ENCODE results near the gene NDUFA8.

GRCh38 chr9:122122903-122123632 is 36.5 kb downstream of the NDUFA8 start:
- TF ChIP-seq RAD21 (IDR thresholded peaks at IDR 0.05; ENCODE audit: low read length) (peak; percentile 81), CTCF (IDR thresholded peaks at IDR 0.05) (peak; percentile 98), POLR2AphosphoS5 (IDR thresholded peaks at IDR 0.05; ENCODE audit: low read depth, low read length) (no peak), EP300 (IDR thresholded peaks at IDR 0.05; ENCODE audit: borderline replicate concordance in 1 of 2, low read depth in 1 of 2, low read length in 1 of 2) (no peak), RFX5 (IDR thresholded peaks at IDR 0.05; ENCODE audit: low read length) (no peak), FOSL2 (IDR thresholded peaks at IDR 0.05; ENCODE audit: borderline replicate concordance, low read depth) (no peak)

Data from SK-N-SH (cell line).